ENCODE measurements around the gene SLC16A5.
A peak's percentile ranks its signal among the peaks of the same experiment; 100 is the strongest.
"Not testable (repeated sequence)": the region's sequence is repeated elsewhere in the genome, so short reads cannot be mapped to it uniquely, and the experiment has no call there.

The SLC16A5 gene

GRCh38 chr17:75063626-75064025 lies 24.1 kb upstream of the SLC16A5 start:
- Histone ChIP-seq H3K4me3 (no peak overlapping the region), H3K27ac (no peak overlapping the region)

GRCh38 chr17:75064040-75064439 lies 23.7 kb upstream of the SLC16A5 start:
- H3K4me3 ChIP-seq, result no peak overlapping the region
- H3K27ac ChIP-seq, result no peak overlapping the region

DNA sequence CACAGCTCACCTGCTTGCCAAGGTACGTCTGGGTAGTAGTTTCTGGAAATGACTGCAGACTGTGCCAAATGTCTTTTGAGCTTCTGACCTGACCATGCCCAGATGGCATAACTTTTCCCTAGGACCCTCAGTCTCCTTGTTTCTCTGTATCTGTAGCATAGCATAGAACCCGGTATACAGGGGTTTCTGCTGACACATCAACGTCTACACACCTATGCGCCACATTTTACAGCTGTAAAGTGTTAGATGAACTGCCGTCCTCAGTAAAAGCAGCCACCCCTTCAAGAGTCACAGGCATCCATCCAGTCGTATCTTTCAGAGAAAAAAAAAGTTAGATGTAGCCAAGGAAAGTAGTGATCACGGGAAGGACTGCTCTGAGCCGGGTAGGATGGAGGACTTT lies 23.3 kb upstream of the SLC16A5 start:
- no peak overlapping the region for H3K27ac ChIP-seq

GRCh38 chr17:75064867-75065561 lies 22.7 kb upstream of the SLC16A5 start:
- Histone ChIP-seq H3K4me3 (no peak overlapping the region), H3K27ac (peak overlapping the region in 1 of 21 experiments; percentile 38)

More for the DNA sequence above, 23.3 kb upstream of the SLC16A5 start:
- no peak overlapping the region for H3K4me3 ChIP-seq

DNA sequence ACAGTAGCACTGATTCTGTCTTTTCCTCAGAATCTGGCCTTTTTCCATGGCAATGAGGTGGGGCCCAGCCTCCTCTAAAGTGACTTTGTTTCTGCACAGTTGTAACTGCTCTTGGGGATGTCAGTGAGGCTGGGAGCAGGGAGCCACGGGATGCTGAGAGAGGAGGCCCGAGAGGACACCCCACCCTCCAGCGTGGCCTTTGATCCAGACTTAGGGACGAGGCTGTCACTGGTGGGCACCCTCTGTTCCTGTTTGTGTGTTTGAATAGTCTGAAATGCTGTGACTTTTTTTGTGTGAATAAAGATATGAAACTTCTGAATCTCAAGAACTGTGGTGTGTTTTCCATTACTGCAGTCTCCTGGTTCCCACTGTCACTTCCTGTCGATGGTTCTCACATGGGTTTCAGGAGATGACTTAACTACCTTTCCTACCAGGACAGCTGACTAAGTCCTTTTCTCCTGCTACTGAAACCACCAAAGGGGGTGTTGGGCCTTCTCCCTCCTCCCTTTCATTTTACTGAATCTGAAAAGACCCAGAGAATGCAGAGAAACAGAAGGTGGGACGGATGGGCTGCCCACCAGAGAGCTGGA lies 22.1 kb upstream of the SLC16A5 start:
- Histone ChIP-seq H3K4me3 (no peak overlapping the region), H3K27ac (peak overlapping the region in 2 of 21 experiments; percentile 12 to 38)

DNA sequence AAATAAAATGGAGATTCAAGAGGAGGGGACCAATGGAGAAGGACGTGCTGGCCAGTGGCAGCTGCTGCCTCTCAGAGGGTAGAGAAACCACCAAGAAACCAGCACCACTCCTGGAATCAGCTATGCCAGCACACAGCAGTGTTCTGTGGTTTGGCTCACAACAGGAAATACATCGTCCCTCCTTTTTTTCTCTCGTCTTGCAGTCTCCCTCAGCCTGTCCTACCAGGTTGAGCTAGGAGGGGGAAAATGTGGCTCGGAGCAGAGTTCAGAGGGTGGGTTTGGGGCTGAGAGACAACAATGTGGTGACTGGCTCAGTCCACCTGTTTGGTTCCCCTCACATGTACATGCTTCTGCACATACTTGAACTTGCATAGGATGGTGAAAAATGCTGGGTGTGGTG lies 19.9 kb upstream of the SLC16A5 start:
- H3K4me3 ChIP-seq, result no peak overlapping the region
- peak overlapping the region in 3 of 21 experiments; percentile 10 to 50 (median 21) for H3K27ac ChIP-seq

DNA sequence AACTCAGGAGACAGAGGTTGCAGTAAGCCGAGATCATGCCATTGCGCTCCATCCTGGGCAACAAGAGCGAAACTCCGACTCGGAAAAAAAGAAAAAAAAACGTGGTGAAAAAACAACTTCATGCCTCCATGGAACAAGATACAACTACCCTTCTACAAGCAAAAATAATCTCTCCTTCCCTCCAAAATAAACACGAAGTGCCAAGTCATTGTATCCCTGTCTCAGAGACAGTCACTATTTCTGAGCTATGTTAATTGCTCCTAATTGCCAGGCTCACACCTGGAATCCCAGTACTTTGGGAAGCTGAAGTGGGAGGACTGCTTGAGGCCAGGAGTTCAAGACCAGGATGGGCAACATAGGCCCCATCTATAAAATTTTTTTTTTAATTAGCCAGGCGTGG lies 19.0 kb upstream of the SLC16A5 start:
- Histone ChIP-seq H3K4me3 (no peak overlapping the region), H3K27ac (no peak overlapping the region)

- no peak overlapping the region for H3K27ac ChIP-seq
These were observed 18.0 kb upstream of the SLC16A5 start for GRCh38 chr17:75069783-75070182.

DNA sequence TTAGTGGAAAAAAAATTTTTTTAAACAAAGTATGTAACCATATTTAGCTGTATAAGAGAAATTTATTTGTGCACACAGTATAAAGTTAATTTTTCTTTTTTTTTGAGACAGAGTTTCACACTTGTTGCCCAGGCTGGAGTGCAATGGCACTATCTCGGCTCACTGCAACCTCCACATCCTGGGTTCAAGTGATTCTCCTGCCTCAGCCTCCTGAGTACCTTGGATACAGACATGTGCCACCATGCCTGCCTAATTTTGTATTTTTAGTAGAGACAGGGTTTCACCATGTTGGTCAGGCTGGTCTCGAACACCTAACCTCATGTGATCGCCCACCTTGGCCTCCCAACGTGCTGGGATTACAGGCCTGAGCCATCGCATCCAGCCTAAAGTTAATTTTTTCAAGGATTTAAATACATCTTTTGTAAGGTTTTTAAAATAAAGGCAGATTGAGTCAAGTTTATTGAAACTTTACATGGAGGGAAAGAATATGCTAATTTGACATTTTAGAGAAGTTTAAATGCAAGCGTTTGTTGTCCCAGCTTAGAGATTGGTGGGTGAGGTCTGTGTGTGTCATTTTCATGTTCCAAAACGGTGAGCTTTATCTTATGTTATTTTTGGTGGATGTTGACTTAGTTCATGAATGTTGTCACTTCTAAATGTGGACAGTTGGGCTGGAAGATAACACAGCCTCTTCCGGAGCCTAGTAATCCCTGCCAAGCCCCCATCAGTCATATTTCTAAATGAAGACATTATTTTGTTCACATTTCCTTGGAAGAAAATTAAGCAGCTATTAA lies 16.1 kb upstream of the SLC16A5 start:
- not testable (repeated sequence) for H3K4me3 ChIP-seq, H3K27ac ChIP-seq

More at GRCh38 chr17:75069783-75070182, 18.0 kb upstream of the SLC16A5 start:
- H3K4me3 ChIP-seq, result no peak overlapping the region

GRCh38 chr17:75072909-75073308 lies 14.8 kb upstream of the SLC16A5 start:
- not testable (repeated sequence) for H3K27ac ChIP-seq, H3K4me3 ChIP-seq

DNA sequence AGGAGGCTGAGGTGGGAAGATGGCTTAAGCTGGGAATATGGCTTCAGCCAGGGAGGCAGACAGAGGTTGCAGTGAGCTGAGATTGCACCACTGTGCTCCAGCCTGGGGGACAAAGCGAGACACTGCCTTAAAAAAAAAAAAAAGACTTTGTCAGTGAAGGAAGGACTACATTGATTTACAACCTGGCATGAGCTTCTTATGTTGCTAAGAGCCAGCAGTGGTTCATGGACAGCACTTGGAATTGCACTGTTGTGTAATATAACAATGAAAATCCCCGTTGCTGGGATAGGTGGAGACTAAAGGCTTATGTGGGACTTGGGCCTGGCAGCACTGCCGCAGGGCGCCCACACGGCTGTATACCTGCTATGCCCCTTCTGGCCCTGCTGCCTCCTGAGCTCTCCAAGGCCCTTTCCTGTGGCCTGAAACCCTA lies 14.1 kb upstream of the SLC16A5 start:
- Histone ChIP-seq H3K4me3 (no peak overlapping the region), H3K27ac (peak overlapping the region in 2 of 21 experiments; percentile 4 to 24)

DNA sequence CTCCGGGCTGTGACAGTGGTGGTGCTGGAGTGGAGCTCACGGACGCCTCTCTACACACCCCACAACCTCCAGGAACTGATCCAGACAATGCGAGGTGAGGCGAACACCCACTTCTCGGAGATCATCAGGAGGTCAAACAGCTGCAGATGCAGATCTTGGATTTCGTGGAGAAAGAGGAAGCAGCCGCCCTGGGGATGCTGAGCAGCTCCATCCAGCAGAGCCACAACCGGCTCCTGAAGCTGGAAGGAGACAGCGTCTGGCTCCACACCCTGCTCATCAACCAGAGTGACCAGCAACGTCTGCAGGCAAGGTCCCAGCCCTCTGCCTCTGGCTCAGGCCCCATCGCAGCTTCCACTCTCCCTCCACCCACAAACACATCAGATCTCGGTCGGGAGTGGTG lies 13.2 kb upstream of the SLC16A5 start:
- H3K4me3 ChIP-seq, result no peak overlapping the region
- no peak overlapping the region for H3K27ac ChIP-seq

GRCh38 chr17:75075597-75076336 lies 12.0 kb upstream of the SLC16A5 start:
- Histone ChIP-seq H3K27ac (no peak overlapping the region), H3K4me3 (no peak overlapping the region)

DNA sequence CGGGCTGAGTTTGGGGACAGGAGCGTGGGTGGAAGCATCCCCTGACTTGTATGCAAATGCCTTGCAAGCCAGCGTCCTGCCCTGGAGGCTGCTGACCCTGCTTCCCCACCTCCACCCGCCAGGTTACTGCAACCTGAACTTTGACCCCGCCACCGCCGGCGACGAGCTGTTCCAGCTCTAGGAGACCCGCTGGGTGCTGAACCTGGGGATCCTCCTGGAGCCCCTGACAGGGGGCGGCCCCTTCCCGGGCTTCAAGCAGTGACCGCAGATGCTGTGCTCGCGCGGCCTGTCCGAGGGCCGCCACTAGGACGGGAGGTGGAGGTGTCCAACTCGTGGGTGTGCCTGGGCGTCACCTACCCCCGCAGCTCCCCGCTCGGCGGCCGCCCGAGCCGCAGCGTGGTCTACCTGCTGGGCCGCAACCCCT lies 10.7 kb upstream of the SLC16A5 start:
- Histone ChIP-seq H3K27ac (peak overlapping the region in 15 of 21 experiments; percentile 8 to 81 (median 67)), H3K4me3 (peak overlapping the region; percentile 5 to 36 (median 29))

GRCh38 chr17:75077496-75078283 lies 10.1 kb upstream of the SLC16A5 start:
- Histone ChIP-seq H3K27ac (peak overlapping the region in 18 of 21 experiments; percentile 8 to 81 (median 60)), H3K4me3 (peak overlapping the region; percentile 5 to 36 (median 29))

DNA sequence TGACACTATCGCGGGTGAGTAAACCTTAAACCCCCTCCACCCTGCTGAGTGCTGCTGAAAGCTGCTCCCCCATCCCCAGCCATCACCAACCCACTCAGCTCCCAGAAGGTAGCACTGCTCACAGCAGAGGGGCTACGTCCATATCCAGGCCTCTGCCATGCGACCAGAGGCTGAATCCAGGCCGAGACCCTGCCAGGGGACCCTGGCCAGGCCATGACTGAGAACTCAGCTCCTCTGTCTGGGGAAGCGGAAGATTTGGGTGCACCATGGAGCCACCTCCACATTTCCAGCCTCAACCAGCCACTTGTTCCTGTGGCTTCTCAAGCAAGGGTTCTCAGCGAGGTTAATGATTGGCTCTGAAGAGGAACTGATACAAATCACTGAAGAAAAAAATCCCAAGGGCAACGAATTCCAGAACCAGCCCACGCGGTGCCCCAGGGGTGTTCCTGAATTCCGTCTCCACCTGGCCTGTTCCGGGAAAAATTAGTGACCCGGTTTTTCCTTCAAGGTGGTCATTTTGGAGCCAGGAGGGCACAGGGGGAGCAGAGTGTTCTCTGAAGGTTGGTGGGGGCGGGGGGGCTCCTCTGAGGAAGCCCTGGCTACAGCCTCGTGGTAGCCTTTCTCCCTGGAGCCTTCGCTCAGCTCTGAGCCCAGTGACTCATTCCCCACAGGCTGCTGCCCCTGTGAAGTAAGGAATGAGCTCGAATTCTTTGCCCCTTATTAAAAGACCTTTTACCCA lies 9.3 kb upstream of the SLC16A5 start:
- peak overlapping the region in 1 of 7 experiments; percentile 36 for H3K4me3 ChIP-seq
- peak overlapping the region in 11 of 21 experiments; percentile 7 to 81 (median 75) for H3K27ac ChIP-seq

- H3K27ac ChIP-seq, result peak overlapping the region in 5 of 21 experiments; percentile 3 to 81 (median 47)
- no peak overlapping the region for H3K4me3 ChIP-seq
These were observed 8.8 kb upstream of the SLC16A5 start for GRCh38 chr17:75079023-75079373.
